Effector memory CD4-positive, alpha-beta T cell (primary cell): Measurements from ENCODE around the gene SIX4.

ENCODE experiments used
- DNase-seq, 3 donors: peaks; one replicate each; pipeline ENCODE4 v3.0.0-alpha.2; 2020
- H3K27ac ChIP-seq: 2 replicates; pipeline ENCODE4 v1.7.0; 2013; ENCODE audit warnings: mild to moderate bottlenecking, low read length, moderate library complexity; ENCODE audit not compliant: insufficient read depth, poor library complexity, severe bottlenecking
- H3K27me3 ChIP-seq: replicated peaks from 2 replicates; pipeline ENCODE4 v1.7.0; 2013; ENCODE audit warnings: mild to moderate bottlenecking, low read length; ENCODE audit not compliant: insufficient read depth, control insufficient read depth, poor library complexity, severe bottlenecking
- H3K36me3 ChIP-seq: 2 replicates; pipeline ENCODE4 v1.7.0; 2013; ENCODE audit warnings: mild to moderate bottlenecking, low read length, moderate library complexity; ENCODE audit not compliant: control insufficient read depth, insufficient read depth
- H3K4me1 ChIP-seq: 2 replicates; pipeline ENCODE4 v1.7.0; 2013; ENCODE audit warnings: low read length, mild to moderate bottlenecking; ENCODE audit not compliant: control insufficient read depth, insufficient read depth, poor library complexity, severe bottlenecking
- H3K4me3 ChIP-seq: 2 replicates; pipeline ENCODE4 v1.7.0; 2013; ENCODE audit warnings: low read length, low read depth, mild to moderate bottlenecking; ENCODE audit not compliant: insufficient read depth, poor library complexity, severe bottlenecking
- H3K9me3 ChIP-seq: 2 replicates; pipeline ENCODE4 v1.7.0; 2013; ENCODE audit warnings: mild to moderate bottlenecking, low read length, moderate library complexity; ENCODE audit not compliant: control insufficient read depth

SIX4 gene

GRCh38 chr14:60722357-60723115 lies 1.6 kb downstream of the SIX4 start:
- Histone ChIP-seq H3K27me3 (peaks cover 43% of the 10 kb centered on the region), H3K27ac (no peak overlapping the region), H3K9me3 (no peaks in the 10 kb centered on the region), H3K4me1 (peaks cover 27% of the 10 kb centered on the region), H3K4me3 (peak overlapping the region; percentile 75), H3K36me3 (no peaks in the 10 kb centered on the region)
- no peak for DNase-seq

- peaks cover 43% of the 10 kb centered on the region for H3K27me3 ChIP-seq
- H3K9me3 ChIP-seq = no peaks in the 10 kb centered on the region
- no peak overlapping the region for H3K27ac ChIP-seq
- H3K4me3 ChIP-seq = peak overlapping the region; percentile 75
- DNase-seq = no peak
- no peaks in the 10 kb centered on the region for H3K36me3 ChIP-seq
- H3K4me1 ChIP-seq = peaks cover 27% of the 10 kb centered on the region
Observed at GRCh38 chr14:60722107-60722356, 2.1 kb downstream of the SIX4 start.

- no peak overlapping the region for H3K27ac ChIP-seq
- no peaks in the 10 kb centered on the region for H3K36me3 ChIP-seq
- H3K9me3 ChIP-seq = no peaks in the 10 kb centered on the region
- peaks cover 40% of the 10 kb centered on the region for H3K27me3 ChIP-seq
- peak overlapping the region; percentile 75 for H3K4me3 ChIP-seq
- DNase-seq = peak; percentile 20 to 49 (median 43)
- peaks cover 27% of the 10 kb centered on the region for H3K4me1 ChIP-seq
Observed at GRCh38 chr14:60721326-60722106, 2.6 kb downstream of the SIX4 start.

GRCh38 chr14:60720962-60721325 lies 3.2 kb downstream of the SIX4 start:
- H3K9me3 ChIP-seq = no peaks in the 10 kb centered on the region
- peaks cover 27% of the 10 kb centered on the region for H3K4me1 ChIP-seq
- no peak overlapping the region for H3K27ac ChIP-seq
- no peak overlapping the region for H3K4me3 ChIP-seq
- H3K27me3 ChIP-seq = peaks cover 40% of the 10 kb centered on the region
- DNase-seq = no peak
- H3K36me3 ChIP-seq = no peaks in the 10 kb centered on the region

- Histone ChIP-seq H3K9me3 (no peaks in the 10 kb centered on the region), H3K4me3 (no peak overlapping the region), H3K27ac (no peak overlapping the region), H3K4me1 (peaks cover 27% of the 10 kb centered on the region), H3K36me3 (no peaks in the 10 kb centered on the region), H3K27me3 (peaks cover 40% of the 10 kb centered on the region)
- no peak for DNase-seq
Observed at GRCh38 chr14:60720391-60720790, 3.8 kb downstream of the SIX4 start.

GRCh38 chr14:60713513-60713912 lies 10.6 kb downstream of the SIX4 start:
- no peaks in the 10 kb centered on the region for H3K4me1 ChIP-seq
- DNase-seq = no peak
- H3K27me3 ChIP-seq = no peaks in the 10 kb centered on the region
- H3K36me3 ChIP-seq = no peaks in the 10 kb centered on the region
- no peak overlapping the region for H3K27ac ChIP-seq
- no peak overlapping the region for H3K4me3 ChIP-seq
- no peaks in the 10 kb centered on the region for H3K9me3 ChIP-seq

GRCh38 chr14:60710494-60710893 lies 13.7 kb downstream of the SIX4 start:
- no peaks in the 10 kb centered on the region for H3K36me3 ChIP-seq
- H3K9me3 ChIP-seq = no peaks in the 10 kb centered on the region

GRCh38 chr14:60707858-60708257 lies 16.3 kb downstream of the SIX4 start:
- Histone ChIP-seq H3K9me3 (no peaks in the 10 kb centered on the region), H3K27me3 (no peaks in the 10 kb centered on the region), H3K36me3 (no peaks in the 10 kb centered on the region), H3K27ac (no peak overlapping the region), H3K4me3 (no peak overlapping the region), H3K4me1 (no peaks in the 10 kb centered on the region)
- DNase-seq = no peak

More at GRCh38 chr14:60710494-60710893, 13.7 kb downstream of the SIX4 start:
- Histone ChIP-seq H3K27ac (no peak overlapping the region), H3K4me1 (no peaks in the 10 kb centered on the region), H3K27me3 (no peaks in the 10 kb centered on the region), H3K4me3 (no peak overlapping the region)
- no peak for DNase-seq

- Histone ChIP-seq H3K27ac (no peak overlapping the region), H3K27me3 (no peaks in the 10 kb centered on the region), H3K36me3 (no peaks in the 10 kb centered on the region), H3K4me1 (no peaks in the 10 kb centered on the region), H3K4me3 (no peak overlapping the region), H3K9me3 (peaks cover 7% of the 10 kb centered on the region)
- no peak for DNase-seq
Observed at GRCh38 chr14:60705100-60705499, 19.1 kb downstream of the SIX4 start.

- no peak for DNase-seq
Observed at GRCh38 chr14:60700598-60700997, 23.6 kb downstream of the SIX4 start.

More at GRCh38 chr14:60700598-60700997, 23.6 kb downstream of the SIX4 start:
- Histone ChIP-seq H3K4me3 (no peak overlapping the region), H3K27me3 (no peaks in the 10 kb centered on the region), H3K27ac (no peak overlapping the region), H3K36me3 (no peaks in the 10 kb centered on the region), H3K9me3 (peaks cover 7% of the 10 kb centered on the region), H3K4me1 (no peaks in the 10 kb centered on the region)
